ENCODE results near the gene CLIC3. TPM values are rescaled to one million over a fixed set of nuclear protein-coding genes. Genes with fewer than 3 reads are reported as not detected.

Gene CLIC3
- total and polyA plus RNA-seq, 2 donors from 2014 or later, result 2.1 to 4.0 TPM

- intact Hi-C loops (cut with DNase I), result loop anchor here (10.0 kb wide), 1 partner anchor 73 kb away; the partner anchor contains the start of gene LCN12
- TF ChIP-seq CTCF (IDR thresholded peaks at IDR 0.05; ENCODE audit: borderline replicate concordance, extremely low read depth, insufficient read depth), result no peak
- no peaks in the 10 kb centered on the region for H3K9me3 ChIP-seq (ENCODE audit: control insufficient read depth in 2 of 3, insufficient read depth in 1 of 3, low read length in 3 of 3)
- no peaks in the 10 kb centered on the region for H3K27me3 ChIP-seq (ENCODE audit: control insufficient read depth, insufficient read depth, low read length)
- no peaks in the 10 kb centered on the region for H3K36me3 ChIP-seq (ENCODE audit: control insufficient read depth in 2 of 3, insufficient read depth in 3 of 3, low read length in 3 of 3)
- H3K9ac ChIP-seq (ENCODE audit: low read length in 3 of 3), result peak within 1 kb of the TSS in 2 of 3 donors; percentile 69
- peak within 1 kb of the TSS in 2 of 3 donors; percentile 38 to 62 for H3K4me3 ChIP-seq (ENCODE audit: low read length in 3 of 3)
- H3K27ac ChIP-seq (ENCODE audit: low read depth in 2 of 2, low read length in 2 of 2), result peak within 1 kb of the TSS; percentile 11 to 54
- FAIRE-seq (no peak), DNase-seq (peak in 3 of 5 donors; percentile 38 to 76 (median 39))
- peaks cover 0 to 39% (median 20%) of the 10 kb centered on the region in 3 donors for H3K4me1 ChIP-seq (ENCODE audit: control insufficient read depth in 2 of 3, insufficient read depth in 2 of 3, low read depth in 1 of 3, low read length in 3 of 3)
These were observed 31.2 kb upstream of the CLIC3 start, which contains the start of gene ABCA2 for GRCh38 chr9:137027369-137028262. Gene ABCA2, minus strand, starts transcription at chr9:137028237. Its CDS starts 97 bp downstream, at chr9:137028140.

DNA sequence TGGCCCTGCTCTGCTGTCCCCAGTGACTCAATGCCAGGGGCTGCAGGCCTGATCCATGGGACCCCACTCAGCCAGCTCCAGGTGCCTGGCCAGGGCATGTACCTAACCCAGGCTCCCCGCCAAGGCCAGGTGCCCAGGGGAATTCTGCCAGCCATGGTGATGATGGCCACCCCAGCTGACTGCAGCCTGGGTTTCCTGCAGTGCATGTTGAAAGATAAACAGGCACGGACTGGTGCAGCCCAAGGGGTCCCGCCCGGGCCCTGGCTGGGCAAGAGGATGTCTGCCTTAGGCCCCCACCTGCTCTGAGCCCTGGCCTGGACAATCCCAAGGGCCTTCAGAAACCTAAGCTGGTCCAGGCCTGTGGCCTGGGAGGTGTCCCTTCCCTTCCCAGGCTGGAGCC is 30.5 kb upstream of the CLIC3 start:
- FAIRE-seq, result no peak
- peak overlapping the region; percentile 22 to 54 for H3K27ac ChIP-seq (ENCODE audit: low read depth in 2 of 2, low read length in 2 of 2)
- no peaks in the 10 kb centered on the region for H3K27me3 ChIP-seq (ENCODE audit: control insufficient read depth, insufficient read depth, low read length)
- H3K4me1 ChIP-seq (ENCODE audit: control insufficient read depth in 2 of 3, insufficient read depth in 2 of 3, low read depth in 1 of 3, low read length in 3 of 3), result peaks cover 0 to 39% (median 20%) of the 10 kb centered on the region in 3 donors
- H3K9me3 ChIP-seq (ENCODE audit: control insufficient read depth in 2 of 3, insufficient read depth in 1 of 3, low read length in 3 of 3), result no peaks in the 10 kb centered on the region
- H3K4me3 ChIP-seq (ENCODE audit: low read length in 3 of 3), result peak overlapping the region in 1 of 3 donors; percentile 62
- H3K9ac ChIP-seq (ENCODE audit: low read length in 3 of 3), result peak overlapping the region in 1 of 3 donors; percentile 69
- DNase-seq, result no peak
- intact Hi-C loops (cut with DNase I), result loop anchor here (10.0 kb wide), 1 partner anchor 72 kb away; the partner anchor contains the start of gene LCN12
- no peak for TF ChIP-seq CTCF (IDR thresholded peaks at IDR 0.05; ENCODE audit: borderline replicate concordance, extremely low read depth, insufficient read depth)
- no peaks in the 10 kb centered on the region for H3K36me3 ChIP-seq (ENCODE audit: control insufficient read depth in 2 of 3, insufficient read depth in 3 of 3, low read length in 3 of 3)

- Histone ChIP-seq H3K36me3 (ENCODE audit: control insufficient read depth in 2 of 3, insufficient read depth in 3 of 3, low read length in 3 of 3) (no peaks in the 10 kb centered on the region), H3K9me3 (ENCODE audit: control insufficient read depth in 2 of 3, insufficient read depth in 1 of 3, low read length in 3 of 3) (no peaks in the 10 kb centered on the region), H3K4me3 (ENCODE audit: low read length in 3 of 3) (no peak overlapping the region), H3K4me1 (ENCODE audit: control insufficient read depth in 2 of 3, insufficient read depth in 2 of 3, low read depth in 1 of 3, low read length in 3 of 3) (peaks cover 0 to 39% (median 20%) of the 10 kb centered on the region in 3 donors), H3K27me3 (ENCODE audit: control insufficient read depth, insufficient read depth, low read length) (no peaks in the 10 kb centered on the region), H3K9ac (ENCODE audit: low read length in 3 of 3) (peak overlapping the region in 1 of 3 donors; percentile 26), H3K27ac (ENCODE audit: low read depth in 2 of 2, low read length in 2 of 2) (peak overlapping the region in 1 of 2 donors; percentile 22)
- DNase-seq, result no peak
- intact Hi-C loops (cut with DNase I), result loop anchor here (10.0 kb wide), 1 partner anchor 72 kb away; the partner anchor contains the start of gene LCN12
- no peak for FAIRE-seq
- TF ChIP-seq CTCF (IDR thresholded peaks at IDR 0.05; ENCODE audit: borderline replicate concordance, extremely low read depth, insufficient read depth), result no peak
These were observed 30.0 kb upstream of the CLIC3 start for GRCh38 chr9:137026384-137026783.

Measured in kidney (tissue), 14 donors.